Ishikawa (cell line): ENCODE data around the gene SLC17A5.

ENCODE experiments used
- CEBPB ChIP-seq: IDR thresholded peaks from 2 replicates; pipeline ENCODE4 v1.6.1; 2012
- CREB1 ChIP-seq: IDR thresholded peaks from 2 replicates; pipeline ENCODE4 v1.6.1; 2012; ENCODE audit warnings: low read depth
- EGR1 ChIP-seq: IDR thresholded peaks from 2 replicates; pipeline ENCODE4 v1.6.1; 2012
- EP300 ChIP-seq: IDR thresholded peaks from 2 replicates; pipeline ENCODE4 v1.6.1; 2012; ENCODE audit warnings: borderline replicate concordance
- FOXM1 ChIP-seq: IDR thresholded peaks from 2 replicates; pipeline ENCODE4 v1.6.1; 2012; ENCODE audit warnings: low read depth, borderline replicate concordance
- MAX ChIP-seq: IDR thresholded peaks from 2 replicates; pipeline ENCODE4 v1.6.1; 2012
- NFIC ChIP-seq: IDR thresholded peaks from 2 replicates; pipeline ENCODE4 v1.6.1; 2012
- RAD21 ChIP-seq: IDR thresholded peaks from 2 replicates; pipeline ENCODE4 v1.6.1; 2012; ENCODE audit warnings: low read depth
- REST ChIP-seq: IDR thresholded peaks from 2 replicates; pipeline ENCODE4 v1.6.1; 2012; ENCODE audit warnings: low read depth, mild to moderate bottlenecking
- TAF1 ChIP-seq: IDR thresholded peaks from 2 replicates; pipeline ENCODE4 v1.6.1; 2012; ENCODE audit warnings: low read depth, mild to moderate bottlenecking
- TCF12 ChIP-seq: IDR thresholded peaks from 2 replicates; pipeline ENCODE4 v1.6.1; 2012; ENCODE audit warnings: low read depth
- TEAD4 ChIP-seq: IDR thresholded peaks from 2 replicates; pipeline ENCODE4 v1.6.1; 2012
- USF1 ChIP-seq: IDR thresholded peaks from 2 replicates; pipeline ENCODE4 v1.6.1; 2012
- YY1 ChIP-seq: IDR thresholded peaks from 2 replicates; pipeline ENCODE4 v1.6.1; 2012; ENCODE audit warnings: low read depth
- ZBTB7A ChIP-seq: IDR thresholded peaks from 2 replicates; pipeline ENCODE4 v1.6.1; 2012; ENCODE audit warnings: low read depth

The SLC17A5 gene

GRCh38 chr6:73666393-73666792, 12.6 kb upstream of the SLC17A5 start:
- TF ChIP-seq MAX, result no peak
- no peak for TF ChIP-seq FOXM1
- TF ChIP-seq REST, result no peak
- no peak for TF ChIP-seq CEBPB

- TF ChIP-seq TEAD4 (no peak), NFIC (no peak), EGR1 (no peak)
Observed at GRCh38 chr6:73665686-73666319, 12.0 kb upstream of the SLC17A5 start.

- TF ChIP-seq RAD21 (no peak), NFIC (no peak)
Observed at GRCh38 chr6:73664701-73665100, 10.9 kb upstream of the SLC17A5 start.

- TF ChIP-seq TEAD4 (no peak), RAD21 (no peak), REST (no peak), EP300 (no peak), CEBPB (no peak), NFIC (no peak), EGR1 (no peak), CREB1 (no peak), TAF1 (no peak), ZBTB7A (no peak), YY1 (no peak), FOXM1 (no peak), MAX (no peak), USF1 (no peak), TCF12 (no peak)
Observed at GRCh38 chr6:73657201-73657600, 3.4 kb upstream of the SLC17A5 start.

- TF ChIP-seq ZBTB7A (no peak), FOXM1 (no peak), RAD21 (no peak), YY1 (no peak), REST (no peak), MAX (no peak), CEBPB (no peak), TCF12 (no peak), USF1 (no peak), TAF1 (no peak), CREB1 (no peak), EGR1 (no peak), EP300 (no peak), TEAD4 (no peak), NFIC (no peak)
Observed at GRCh38 chr6:73656531-73657145, 2.8 kb upstream of the SLC17A5 start.
